HUES64 (cell line): ENCODE results near the gene TM2D3.

Experiments used
- H3K27ac ChIP-seq: 2 replicates; pipeline ENCODE4 v1.7.0; 2013; ENCODE audit warnings: low read depth, low read length, inconsistent platforms
- H3K27me3 ChIP-seq: 2 replicates; pipeline ENCODE4 v1.6.1; 2013; ENCODE audit warnings: mild to moderate bottlenecking, low read length; ENCODE audit not compliant: insufficient read depth
- H3K36me3 ChIP-seq: 2 replicates; pipeline ENCODE4 v1.6.1; 2013; ENCODE audit warnings: mild to moderate bottlenecking, low read length; ENCODE audit not compliant: insufficient read depth
- H3K4me1 ChIP-seq: 2 replicates; pipeline ENCODE4 v1.6.1; 2013; ENCODE audit warnings: mild to moderate bottlenecking, low read length, moderate library complexity; ENCODE audit not compliant: insufficient read depth
- H3K4me3 ChIP-seq: 2 replicates; pipeline ENCODE4 v1.5.1; 2013; ENCODE audit warnings: mild to moderate bottlenecking, low read length, moderate library complexity
- H3K9ac ChIP-seq: 2 replicates; pipeline ENCODE4 v1.6.1; 2013; ENCODE audit warnings: mild to moderate bottlenecking, low read depth, low read length
- H3K9me3 ChIP-seq: 2 replicates; pipeline ENCODE4 v1.6.1; 2013; ENCODE audit warnings: low read depth, low read length; ENCODE audit not compliant: insufficient read depth
- WGBS: fragments of 150-250, 120-280 bp; methylation state at CpG from one replicate; pipeline ENCODE4 v1.1.7; 2013; ENCODE audit warnings: missing lambda C conversion rate; 5-methylcytosine and 5-hydroxymethylcytosine counted together

Gene TM2D3

DNA sequence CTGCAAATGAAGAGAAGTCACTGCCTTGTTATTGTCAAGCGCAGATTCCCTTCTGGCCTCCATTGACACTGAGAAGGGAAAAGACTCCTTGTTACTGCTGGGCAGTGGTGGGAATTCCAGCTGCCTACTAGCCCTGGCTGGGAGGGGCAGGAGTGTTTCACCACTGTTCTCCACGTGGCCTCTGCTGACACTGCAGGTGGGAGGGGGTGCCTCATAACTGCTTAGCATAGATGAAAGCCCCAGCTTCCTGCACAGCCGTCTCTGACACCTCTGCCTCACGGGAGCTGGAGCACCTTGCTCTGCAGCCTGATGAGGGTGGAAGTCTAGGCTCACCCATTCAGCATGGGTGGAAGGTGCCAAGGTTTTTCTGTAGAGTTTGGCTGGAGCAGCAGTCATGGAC, 52.1 kb downstream of the TM2D3 start:
- H3K9me3 ChIP-seq, result no peaks in the 10 kb centered on the region
- 68% methylated on average over 4 of the region's 4 CpGs for WGBS
- H3K27me3 ChIP-seq, result no peaks in the 10 kb centered on the region
- H3K4me3 ChIP-seq, result no peak overlapping the region
- H3K27ac ChIP-seq, result no peak overlapping the region
- H3K36me3 ChIP-seq, result no peaks in the 10 kb centered on the region
- H3K4me1 ChIP-seq, result no peaks in the 10 kb centered on the region
- no peak overlapping the region for H3K9ac ChIP-seq

DNA sequence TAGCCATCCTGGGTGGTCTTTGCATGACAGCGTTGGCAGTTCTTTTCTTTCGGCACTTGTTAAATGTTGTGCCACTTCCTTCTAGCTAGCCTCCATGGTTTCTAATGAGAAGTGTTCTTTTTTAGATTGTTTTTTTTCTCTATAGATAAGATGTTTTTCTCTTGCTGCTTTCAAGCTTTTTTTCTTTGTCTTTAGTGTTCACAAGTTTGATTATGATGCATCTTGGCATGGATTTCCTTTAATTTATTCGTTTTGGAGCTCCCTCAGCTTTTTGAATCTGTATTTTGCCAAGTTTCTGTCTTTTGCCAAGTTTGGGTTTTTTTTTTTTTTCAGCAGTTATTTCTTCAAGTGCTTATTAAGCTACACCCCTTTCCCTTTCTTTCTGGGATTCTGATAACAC, 53.1 kb downstream of the TM2D3 start:
- Histone ChIP-seq H3K9ac (no peak overlapping the region), H3K36me3 (no peaks in the 10 kb centered on the region), H3K4me1 (no peaks in the 10 kb centered on the region), H3K9me3 (peaks cover 1% of the 10 kb centered on the region; the same call in 1 of the 2 replicates), H3K4me3 (no peak overlapping the region), H3K27me3 (no peaks in the 10 kb centered on the region), H3K27ac (no peak overlapping the region)
- 90% methylated on average over 3 of the region's 3 CpGs for WGBS

DNA sequence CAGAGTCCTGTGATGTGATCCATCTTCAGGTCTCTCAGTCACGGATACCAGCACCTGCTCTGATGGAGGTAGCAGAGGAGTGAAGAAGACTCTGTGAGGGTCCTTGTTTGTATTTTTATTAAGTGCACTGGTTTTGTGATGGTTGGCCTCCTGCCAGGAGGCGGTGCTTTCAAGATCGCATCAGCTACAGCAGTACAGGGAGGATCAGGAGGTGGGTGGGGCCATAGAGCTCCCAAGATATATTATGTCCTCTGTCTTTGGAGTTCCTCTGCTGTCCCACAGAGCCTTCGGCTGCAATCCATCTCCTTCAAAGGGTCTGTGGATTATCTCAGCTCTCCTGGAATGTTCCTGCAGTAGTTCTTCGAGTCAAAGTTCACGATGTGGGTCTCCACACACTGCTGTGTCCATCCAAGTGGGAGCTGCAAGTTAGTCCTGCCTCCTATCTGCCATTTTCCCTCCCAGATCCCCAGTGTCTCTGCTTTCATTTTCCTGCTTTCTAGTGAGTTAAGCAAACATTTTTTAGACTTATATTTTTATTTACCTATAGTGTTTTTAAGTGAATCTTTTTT, 54.7 kb downstream of the TM2D3 start:
- WGBS, result 78% methylated on average over 6 of the region's 6 CpGs
- no peaks in the 10 kb centered on the region for H3K4me1 ChIP-seq

GRCh38 chr15:101596633-101597032, 55.5 kb downstream of the TM2D3 start:
- Histone ChIP-seq H3K4me3 (no peak overlapping the region), H3K36me3 (no peaks in the 10 kb centered on the region), H3K9ac (no peak overlapping the region), H3K9me3 (peaks cover 3% of the 10 kb centered on the region; the same call in 1 of the 2 replicates), H3K4me1 (no peaks in the 10 kb centered on the region), H3K27me3 (no peaks in the 10 kb centered on the region), H3K27ac (no peak overlapping the region)
- WGBS, result 100% methylated on average over 1 of the region's 1 CpG

More for the DNA sequence above, 54.7 kb downstream of the TM2D3 start:
- H3K27me3 ChIP-seq, result no peaks in the 10 kb centered on the region
- H3K27ac ChIP-seq, result no peak overlapping the region
- no peak overlapping the region for H3K4me3 ChIP-seq
- no peaks in the 10 kb centered on the region for H3K36me3 ChIP-seq
- peaks cover 3% of the 10 kb centered on the region; the same call in 1 of the 2 replicates for H3K9me3 ChIP-seq
- H3K9ac ChIP-seq, result no peak overlapping the region
